HG03575 (cell line): ENCODE results near the gene CCRL2.

Experiments used
- ATAC-seq: cut with Tn5 transposase; IDR thresholded peaks from one replicate; pipeline ENCODE4 v1.9.1; 2021; ENCODE audit not compliant: unreplicated experiment, insufficient number of reproducible peaks, low FRiP score; ENCODE audit errors: extremely low read depth

The CCRL2 gene

GRCh38 chr3:46448721-46449120 is 41.7 kb downstream of the CCRL2 start:
- no peak for ATAC-seq

- ATAC-seq: no peak
These were observed 42.9 kb downstream of the CCRL2 start for GRCh38 chr3:46449755-46450552.

- no peak for ATAC-seq
These were observed 46.6 kb downstream of the CCRL2 start for GRCh38 chr3:46453526-46454208.

DNA sequence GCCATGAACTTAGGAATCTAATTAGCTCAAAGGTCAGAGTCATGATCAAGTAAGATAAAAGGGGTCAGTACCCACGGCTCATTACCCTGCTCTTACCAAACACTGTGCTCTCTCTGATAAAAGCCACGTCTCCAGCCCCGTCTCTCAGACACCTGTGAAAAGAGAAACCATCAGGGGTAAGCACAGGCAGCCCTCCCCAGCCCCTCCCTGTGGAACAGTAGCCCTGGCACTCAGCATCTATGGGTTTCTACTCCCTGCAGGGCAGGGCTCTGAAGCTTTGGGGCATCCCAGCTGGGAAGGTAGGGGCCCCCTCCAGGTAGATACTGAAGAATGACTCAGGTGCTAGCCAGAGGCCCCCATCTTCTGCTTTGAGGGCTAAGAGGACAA is 47.1 kb downstream of the CCRL2 start:
- no peak for ATAC-seq

- no peak for ATAC-seq
These were observed 47.5 kb downstream of the CCRL2 start for GRCh38 chr3:46454606-46455005.

GRCh38 chr3:46455231-46456115 is 48.4 kb downstream of the CCRL2 start:
- ATAC-seq: no peak

GRCh38 chr3:46456118-46456517 is 49.1 kb downstream of the CCRL2 start:
- ATAC-seq: no peak
